ENCODE measurements around the gene SGTA. TPM values are rescaled to one million over a fixed set of nuclear protein-coding genes. Genes with fewer than 3 reads are reported as not detected.
A peak's percentile ranks its signal among the peaks of the same experiment; 100 is the strongest.

Gene SGTA
- 106 and 113 TPM in 2 replicates for total RNA-seq

- peak within 1 kb of the TSS; percentile 100 for H3K4me3 ChIP-seq (ENCODE audit: low read depth, low read length)
- TF ChIP-seq CTCF (conservative IDR thresholded peaks at IDR 0.05; ENCODE audit: low read depth, low read length): peak; percentile 38
- peak; percentile 93 for DNase-seq (ENCODE audit: low read depth)
Observed at GRCh38 chr19:2782936-2783780, at the start of gene SGTA. TSS of gene SGTA (minus strand) at chr19:2783273. CDS start at chr19:2769068, 14,205 bp downstream.

GRCh38 chr19:2827840-2828489 is 44.9 kb upstream of the SGTA start:
- DNase-seq (ENCODE audit: low read depth): no peak
- H3K4me3 ChIP-seq (ENCODE audit: low read depth, low read length): no peak overlapping the region
- TF ChIP-seq CTCF (conservative IDR thresholded peaks at IDR 0.05; ENCODE audit: low read depth, low read length): no peak

- no peak overlapping the region for H3K4me3 ChIP-seq (ENCODE audit: low read depth, low read length)
- no peak for DNase-seq (ENCODE audit: low read depth)
- TF ChIP-seq CTCF (conservative IDR thresholded peaks at IDR 0.05; ENCODE audit: low read depth, low read length): no peak
Observed at GRCh38 chr19:2827022-2827421, 43.9 kb upstream of the SGTA start.

- H3K4me3 ChIP-seq (ENCODE audit: low read depth, low read length): no peak overlapping the region
- no peak for DNase-seq (ENCODE audit: low read depth)
- no peak for TF ChIP-seq CTCF (conservative IDR thresholded peaks at IDR 0.05; ENCODE audit: low read depth, low read length)
Observed at GRCh38 chr19:2824129-2824528, 41.1 kb upstream of the SGTA start.

GRCh38 chr19:2823646-2824045 is 40.6 kb upstream of the SGTA start:
- no peak for TF ChIP-seq CTCF (conservative IDR thresholded peaks at IDR 0.05; ENCODE audit: low read depth, low read length)
- no peak for DNase-seq (ENCODE audit: low read depth)

GRCh38 chr19:2822846-2823245 is 39.8 kb upstream of the SGTA start:
- no peak overlapping the region for H3K4me3 ChIP-seq (ENCODE audit: low read depth, low read length)
- no peak for TF ChIP-seq CTCF (conservative IDR thresholded peaks at IDR 0.05; ENCODE audit: low read depth, low read length)
- DNase-seq (ENCODE audit: low read depth): no peak

More at GRCh38 chr19:2823646-2824045, 40.6 kb upstream of the SGTA start:
- no peak overlapping the region for H3K4me3 ChIP-seq (ENCODE audit: low read depth, low read length)

Data from epithelial cell of proximal tubule (primary cell).